Uterus (tissue), 2 donors: ENCODE data around the gene DRAP1.

Source experiments
- POLR2A ChIP-seq, 2 donors: fragments of 450-650 bp; IDR thresholded peaks; one replicate each; pipeline ENCODE4 v1.6.1; 2016; ENCODE audit warnings: antibody characterized with exemption in 2 of 2, mild to moderate bottlenecking in 1 of 2, moderate library complexity in 1 of 2
- TF ChIP-seq, protein P1 (sequence below), 4 experiments: fragments of 200-600 bp in 2 of 4; fragments of 450-650 bp in 2 of 4; sonication (generic) in 2 of 4; IDR thresholded peaks; one replicate each; pipeline ENCODE4 v1.5.1; 2016 to 2019; ENCODE audit warnings: antibody characterized with exemption in 4 of 4, mild to moderate bottlenecking in 2 of 4, moderate library complexity in 1 of 4

DNA sequence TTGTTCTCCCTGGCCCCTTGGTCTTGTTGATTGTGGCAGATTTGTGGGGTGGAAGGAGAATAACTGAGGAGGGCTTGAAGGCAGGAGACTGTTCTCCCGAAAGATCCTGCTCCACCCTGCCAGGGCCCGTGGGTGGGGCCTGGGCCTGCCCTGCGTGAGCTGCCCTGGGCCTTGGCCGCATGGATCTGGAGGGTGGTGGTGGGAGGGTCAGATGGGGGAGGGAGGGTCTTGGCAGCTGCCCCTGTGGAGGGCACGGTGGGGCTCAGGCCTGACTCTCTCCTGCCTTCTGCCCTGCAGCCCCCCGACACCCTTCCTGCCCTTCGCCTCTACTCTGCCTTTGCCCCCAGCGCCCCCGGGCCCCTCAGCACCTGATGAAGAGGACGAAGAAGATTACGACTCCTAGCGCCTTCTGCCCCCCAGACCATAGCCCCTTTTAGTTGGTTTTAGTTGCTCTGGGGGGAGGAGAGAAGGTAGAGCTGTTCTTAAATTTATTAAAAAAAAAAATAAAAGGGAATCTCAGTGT is 1.9 kb downstream of the DRAP1 start:
- TF ChIP-seq, protein P1, sequence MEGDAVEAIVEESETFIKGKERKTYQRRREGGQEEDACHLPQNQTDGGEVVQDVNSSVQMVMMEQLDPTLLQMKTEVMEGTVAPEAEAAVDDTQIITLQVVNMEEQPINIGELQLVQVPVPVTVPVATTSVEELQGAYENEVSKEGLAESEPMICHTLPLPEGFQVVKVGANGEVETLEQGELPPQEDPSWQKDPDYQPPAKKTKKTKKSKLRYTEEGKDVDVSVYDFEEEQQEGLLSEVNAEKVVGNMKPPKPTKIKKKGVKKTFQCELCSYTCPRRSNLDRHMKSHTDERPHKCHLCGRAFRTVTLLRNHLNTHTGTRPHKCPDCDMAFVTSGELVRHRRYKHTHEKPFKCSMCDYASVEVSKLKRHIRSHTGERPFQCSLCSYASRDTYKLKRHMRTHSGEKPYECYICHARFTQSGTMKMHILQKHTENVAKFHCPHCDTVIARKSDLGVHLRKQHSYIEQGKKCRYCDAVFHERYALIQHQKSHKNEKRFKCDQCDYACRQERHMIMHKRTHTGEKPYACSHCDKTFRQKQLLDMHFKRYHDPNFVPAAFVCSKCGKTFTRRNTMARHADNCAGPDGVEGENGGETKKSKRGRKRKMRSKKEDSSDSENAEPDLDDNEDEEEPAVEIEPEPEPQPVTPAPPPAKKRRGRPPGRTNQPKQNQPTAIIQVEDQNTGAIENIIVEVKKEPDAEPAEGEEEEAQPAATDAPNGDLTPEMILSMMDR (IDR thresholded peaks at IDR 0.05), result no peak
- no peak for TF ChIP-seq POLR2A (IDR thresholded peaks at IDR 0.05)
